Activated CD8-positive, alpha-beta memory T cell treated with anti-CD3 and anti-CD28 coated beads, Interleukin-2, amount 50 U/mL, for 1 hour (primary cell): ENCODE results near the gene ASAP2.

Source experiments
- DNase-seq: peaks from one replicate; pipeline ENCODE4 v3.0.0-alpha.2; 2020; ENCODE audit errors: extremely low read depth

Gene ASAP2

DNA sequence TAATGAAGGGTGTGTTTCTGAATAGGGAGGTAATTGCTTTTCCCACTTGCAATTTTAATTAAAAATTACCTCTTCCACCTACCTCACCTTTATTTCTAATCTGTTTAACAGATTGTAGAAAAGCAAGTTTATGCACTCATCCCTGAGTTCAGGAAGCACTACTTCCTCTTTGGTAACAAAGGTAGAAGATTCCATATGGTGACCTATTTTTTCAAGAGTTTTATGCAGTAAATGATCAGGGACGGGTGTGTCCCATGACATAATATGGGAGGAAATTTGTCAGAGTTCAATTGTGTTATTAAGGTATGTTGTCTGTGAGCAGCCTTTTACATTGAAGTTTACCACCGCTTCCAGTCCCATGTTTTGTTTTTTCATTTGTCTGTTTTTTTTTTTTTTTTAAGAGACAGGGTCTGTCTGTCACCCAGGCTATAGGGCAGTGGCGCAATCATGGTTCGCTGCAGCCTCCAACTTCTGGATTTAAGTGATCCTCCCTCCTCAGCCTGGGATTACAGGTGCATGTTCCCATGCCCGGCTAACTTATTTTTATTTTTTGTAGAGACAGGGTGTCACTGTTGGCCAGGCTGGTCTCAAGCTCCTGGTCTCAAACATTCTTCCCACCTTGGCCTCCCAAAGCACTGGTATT, 68.2 kb downstream of the ASAP2 start:
- DNase-seq = no peak

DNA sequence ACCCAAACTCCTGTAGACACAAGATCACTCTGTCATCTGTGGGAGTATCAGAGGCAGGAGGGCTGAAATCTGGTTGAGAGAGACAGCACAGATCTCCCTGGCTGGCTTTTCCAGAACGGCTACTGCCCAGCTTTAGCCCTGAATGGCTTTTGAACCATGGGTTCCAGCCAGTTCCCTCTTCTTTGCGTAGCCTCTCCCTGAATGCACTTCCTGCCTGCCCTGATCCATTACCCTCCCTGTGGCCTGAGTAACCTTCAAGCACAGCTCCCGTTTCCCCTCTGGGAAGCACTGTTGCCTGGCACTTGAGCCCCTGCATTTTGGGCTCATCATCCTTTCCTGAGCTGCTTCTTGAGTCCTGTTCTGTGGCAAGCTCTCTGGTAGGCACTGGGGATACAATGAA, 68.8 kb downstream of the ASAP2 start:
- no peak for DNase-seq

DNA sequence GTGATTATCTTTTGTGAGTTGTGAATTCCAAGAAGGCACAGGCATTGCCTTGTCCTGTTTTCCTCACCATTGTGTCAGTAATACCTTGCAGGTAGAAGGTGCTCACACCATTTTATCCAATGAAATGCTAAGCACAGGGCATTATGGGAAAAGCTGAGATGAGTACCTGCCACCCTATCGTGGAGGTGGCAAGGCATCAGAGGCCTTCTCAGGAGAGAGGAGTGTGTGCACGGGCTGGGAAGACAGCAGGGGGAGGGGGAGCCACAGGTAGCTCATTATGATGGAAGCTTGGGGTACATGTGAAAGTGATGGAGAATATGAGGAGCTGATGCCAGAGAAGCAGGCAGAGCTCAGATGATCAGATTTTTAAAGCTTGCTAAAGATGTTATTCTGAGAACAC, 69.5 kb downstream of the ASAP2 start:
- no peak for DNase-seq

DNA sequence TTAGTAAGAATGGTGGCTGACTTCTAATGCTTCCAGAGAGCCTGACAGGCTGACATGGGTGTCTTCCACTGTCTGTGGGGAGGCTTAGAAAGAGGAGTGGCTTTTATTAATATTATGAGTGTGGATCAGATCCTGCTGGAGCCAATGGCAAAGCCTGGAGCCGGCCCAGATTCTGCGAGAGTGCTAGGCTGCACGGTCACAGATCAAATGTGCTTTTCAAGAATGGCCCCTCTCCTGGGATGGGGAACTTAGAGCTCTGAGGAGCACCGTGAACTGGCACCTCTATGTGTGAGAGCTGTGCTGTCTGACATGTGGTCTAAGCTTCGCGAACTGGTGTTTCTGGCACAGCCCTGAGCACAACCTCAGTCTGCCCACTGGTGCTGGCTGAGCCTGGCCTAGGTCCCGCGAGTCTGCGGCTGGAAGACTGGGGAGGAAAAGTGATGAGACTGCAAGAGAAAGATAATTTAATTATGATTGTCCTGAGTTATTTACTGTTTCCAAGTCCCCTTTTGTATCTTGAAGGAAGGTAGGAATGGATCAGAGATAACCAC, 70.4 kb downstream of the ASAP2 start:
- DNase-seq = no peak

DNA sequence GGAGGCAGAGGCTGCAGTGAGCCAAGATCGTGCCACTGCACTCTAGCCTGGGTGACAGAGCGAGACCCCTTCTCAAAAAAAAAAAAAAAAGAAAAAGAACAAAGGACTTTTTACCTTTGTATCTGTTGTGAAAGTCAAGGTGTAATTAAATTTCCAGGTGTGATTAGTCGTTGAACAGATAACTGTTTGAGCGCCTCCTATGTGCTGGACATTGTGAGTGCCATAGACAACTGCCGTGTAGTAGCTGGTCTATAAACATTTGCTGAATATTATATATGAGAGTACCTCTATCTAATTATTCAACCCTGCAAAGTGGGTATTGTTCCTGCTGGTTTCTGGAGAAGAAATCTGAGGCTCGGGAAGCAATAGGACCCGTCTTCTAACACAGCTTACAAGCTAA, 71.8 kb downstream of the ASAP2 start:
- no peak for DNase-seq

DNA sequence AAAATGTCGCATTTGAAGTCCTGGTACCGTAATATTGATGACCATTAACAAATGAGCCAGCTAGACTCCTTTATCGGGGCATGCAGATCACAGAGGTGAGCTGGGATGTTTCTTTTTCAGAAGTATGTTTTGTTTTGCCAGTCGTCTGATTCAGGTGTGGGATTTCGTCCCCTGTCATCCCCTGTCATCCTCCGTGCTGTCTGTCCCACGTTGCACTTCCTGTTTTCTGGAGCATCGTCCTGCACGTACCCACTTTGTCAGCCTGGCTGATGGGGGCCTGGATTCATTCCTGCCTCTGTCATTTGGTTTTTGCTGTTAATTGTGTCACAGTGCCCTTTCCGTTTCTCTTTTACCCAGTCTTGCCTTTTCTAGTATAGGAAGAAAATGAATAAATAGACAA, 72.8 kb downstream of the ASAP2 start:
- no peak for DNase-seq

DNA sequence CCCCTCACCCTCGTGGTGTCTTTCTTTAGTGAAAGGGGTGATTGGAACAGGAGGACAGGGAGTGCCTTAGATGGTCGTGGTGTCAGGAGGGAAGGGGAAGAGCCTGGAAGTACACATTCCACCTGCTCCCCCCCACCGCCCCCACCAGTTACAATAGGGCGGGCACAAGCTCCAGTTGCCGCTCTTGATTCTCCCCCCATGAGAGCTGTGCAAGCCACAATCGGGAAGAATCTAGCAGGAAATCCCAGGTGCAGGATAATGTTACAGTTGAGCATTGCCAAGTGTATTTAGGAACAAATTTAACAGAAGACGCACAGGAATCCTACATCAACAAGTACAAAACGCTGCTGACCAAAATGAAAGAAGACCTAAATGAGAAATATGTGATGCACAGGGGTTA, 73.6 kb downstream of the ASAP2 start:
- DNase-seq = no peak

DNA sequence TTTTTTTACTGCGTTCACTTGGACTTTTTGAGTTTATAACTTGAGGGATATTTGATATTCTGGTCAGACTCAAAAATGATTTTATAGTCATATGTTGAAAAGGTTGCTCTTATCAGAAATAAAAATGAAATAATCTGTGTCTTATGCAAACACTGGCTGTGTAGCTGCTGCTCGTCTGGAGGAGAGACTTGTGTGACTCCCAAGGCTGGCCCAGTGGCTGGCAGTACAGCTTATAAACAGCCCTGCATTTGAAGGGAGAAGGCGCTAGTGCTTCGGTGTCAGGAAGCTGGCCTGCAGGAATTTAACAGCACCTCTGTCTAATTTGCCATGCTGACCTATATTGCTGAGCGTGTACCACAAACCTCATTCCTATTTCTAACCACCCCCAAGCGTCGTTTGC, 74.5 kb downstream of the ASAP2 start:
- DNase-seq = no peak

DNA sequence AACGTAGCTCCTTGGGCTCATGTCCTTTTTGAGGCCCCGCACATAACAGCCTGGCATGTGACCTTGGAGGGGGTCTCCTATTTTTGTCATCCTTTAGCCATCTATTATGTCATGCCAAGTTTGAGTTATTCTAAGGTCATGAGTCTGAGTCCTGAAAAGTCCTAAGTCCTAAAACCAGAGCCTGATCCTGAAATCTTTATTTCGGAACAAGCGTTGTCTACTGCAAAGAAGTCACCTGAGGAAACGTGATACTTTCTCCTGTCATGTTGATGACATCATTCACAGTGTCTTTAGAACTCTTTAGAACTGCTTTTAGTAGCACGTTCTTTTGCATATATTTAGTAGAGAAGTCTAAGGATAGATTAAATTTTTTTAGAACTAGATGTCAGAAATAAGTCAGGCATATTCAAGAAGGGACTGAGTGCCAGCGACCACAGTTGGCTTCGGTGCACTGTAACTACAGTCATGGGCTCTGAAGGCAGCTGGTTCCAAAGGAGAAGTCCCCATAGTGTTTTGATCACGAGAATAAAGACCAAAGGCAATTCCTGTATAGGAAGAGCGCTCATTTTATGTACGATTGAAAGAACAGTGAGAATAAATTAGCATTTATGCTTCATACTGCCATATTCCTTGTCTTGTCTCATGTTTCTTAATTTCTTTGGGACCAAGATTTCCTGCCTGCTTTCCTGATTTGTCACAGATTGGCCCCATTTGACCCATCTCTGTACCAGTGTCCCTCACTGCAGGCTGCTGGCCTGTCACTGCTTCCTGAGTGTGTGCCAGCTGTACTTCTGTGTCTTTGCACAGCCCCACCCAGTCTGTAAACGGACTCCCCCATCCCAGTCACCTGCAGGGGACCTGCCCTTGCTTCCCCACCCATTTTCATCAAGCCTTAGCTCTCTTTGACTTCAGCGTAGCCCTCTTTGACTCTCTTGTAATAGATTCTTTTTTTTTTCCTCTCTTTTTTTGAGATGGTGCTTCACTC, 75.8 kb downstream of the ASAP2 start:
- DNase-seq = no peak

DNA sequence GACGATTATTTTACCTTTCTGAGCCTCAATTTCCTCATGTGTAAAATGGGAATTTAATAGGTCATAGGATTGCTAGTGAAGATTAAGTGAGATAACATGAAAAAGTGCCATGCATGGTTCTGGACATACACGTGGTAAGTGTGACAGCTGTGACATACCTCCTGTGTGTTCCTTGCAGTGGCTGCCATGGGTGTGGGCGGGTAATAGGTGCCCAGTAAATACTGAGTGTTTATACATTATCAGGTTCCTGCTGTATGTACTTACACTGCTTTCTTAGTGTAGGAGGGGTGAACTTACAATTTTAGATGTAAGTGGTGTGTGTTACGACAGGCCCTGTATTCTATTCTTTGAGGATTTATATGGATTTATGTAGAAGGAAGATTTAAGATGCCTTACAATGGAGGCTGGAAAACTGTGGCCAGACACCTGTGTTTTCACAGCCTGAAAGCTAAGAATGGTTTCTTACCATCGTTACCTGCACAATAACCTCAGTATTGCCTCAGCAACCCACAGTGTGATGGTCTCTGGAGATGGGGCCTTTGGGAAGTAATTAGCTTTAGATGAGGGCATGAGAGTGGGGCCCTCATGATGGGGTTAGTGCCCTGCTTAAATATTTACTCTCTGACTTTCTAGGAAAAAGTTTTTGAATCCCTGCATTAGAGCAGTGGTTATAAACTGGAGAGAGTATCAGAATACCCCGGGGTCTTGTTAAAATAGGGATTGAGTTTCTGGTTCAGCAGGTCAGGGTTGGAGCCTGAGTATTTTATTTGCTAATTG, 78.1 kb downstream of the ASAP2 start:
- DNase-seq = no peak

DNA sequence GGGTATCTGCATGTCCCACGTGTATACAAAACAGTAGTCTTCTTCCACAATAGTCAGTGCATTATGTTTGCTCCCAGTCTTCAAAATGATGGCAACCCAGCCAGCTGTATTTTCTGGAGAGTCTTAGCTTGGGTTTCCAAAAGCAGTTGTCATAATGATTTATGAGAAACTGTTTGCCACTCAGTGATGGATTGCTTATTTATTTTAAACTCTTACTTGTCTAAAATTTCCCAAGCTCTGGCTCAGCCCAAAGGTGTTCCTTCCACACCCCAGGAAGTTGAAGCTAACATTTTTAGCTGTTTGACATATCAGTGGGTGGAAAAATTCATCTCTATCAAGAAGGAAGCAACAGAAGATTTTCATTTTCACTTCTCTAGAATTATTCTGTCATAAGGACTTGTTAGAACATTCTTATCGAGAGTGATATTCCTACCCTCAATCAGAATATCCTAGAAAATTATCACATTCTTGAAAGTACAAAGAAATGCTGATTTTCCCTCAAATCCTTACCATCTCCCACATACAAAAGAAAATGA, 78.8 kb downstream of the ASAP2 start:
- DNase-seq = no peak

DNA sequence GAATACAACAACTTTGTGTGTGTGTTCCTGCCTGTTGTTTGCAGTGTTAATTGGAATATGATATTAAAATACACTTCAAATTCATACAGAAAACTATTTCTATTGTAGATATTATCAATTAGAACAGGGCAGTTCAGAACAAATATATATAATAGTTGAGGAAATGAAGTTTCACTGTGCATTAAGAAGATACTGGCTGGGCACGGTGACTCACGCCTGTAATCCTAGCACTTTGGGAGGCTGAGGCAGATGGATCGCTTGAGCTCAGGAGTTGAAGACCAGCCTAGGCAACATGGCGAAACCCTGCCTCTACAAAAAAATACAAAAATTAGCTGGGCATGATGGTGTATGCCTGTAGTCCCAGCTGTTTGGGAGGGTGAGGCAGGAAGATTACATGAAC, 79.3 kb downstream of the ASAP2 start:
- DNase-seq = no peak

DNA sequence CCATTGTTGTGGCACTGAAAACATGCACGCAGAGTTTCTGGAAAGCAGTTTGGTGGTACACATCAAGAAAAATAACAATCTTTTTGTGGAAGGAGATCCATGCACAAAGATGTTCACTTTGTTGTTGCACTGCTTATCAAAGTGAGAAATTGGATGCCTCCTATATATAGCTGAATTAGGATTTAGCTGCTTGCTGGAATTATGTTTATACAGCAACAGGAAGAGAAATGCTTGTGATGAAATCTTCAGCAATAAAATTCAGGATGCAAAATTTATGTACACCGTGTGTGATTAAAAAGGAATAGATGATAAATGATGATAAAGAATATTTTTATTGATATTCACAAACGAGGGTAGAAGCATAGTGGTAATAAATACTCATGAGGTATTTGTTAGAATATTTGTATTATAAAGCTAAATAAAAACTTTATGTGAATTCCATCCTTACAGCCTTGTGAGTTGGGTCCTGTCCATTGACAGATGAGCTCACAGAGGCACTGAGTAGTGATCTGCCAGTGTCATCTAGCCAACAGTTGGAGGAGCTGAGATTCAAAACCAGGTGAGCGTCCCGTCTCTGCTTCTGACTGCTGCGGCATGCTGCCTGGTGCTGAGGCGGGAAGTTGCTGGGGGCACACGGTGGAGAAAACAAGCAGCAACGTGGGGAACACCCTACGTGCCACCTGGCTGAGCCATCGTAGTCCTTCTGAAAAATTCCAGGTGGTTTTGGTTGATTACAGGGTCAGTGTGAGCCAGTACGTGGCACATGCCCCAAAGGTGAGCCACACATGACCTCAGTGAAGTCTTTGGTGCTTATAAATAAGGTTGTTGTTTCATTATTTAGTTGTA, 80.2 kb downstream of the ASAP2 start:
- DNase-seq = no peak

DNA sequence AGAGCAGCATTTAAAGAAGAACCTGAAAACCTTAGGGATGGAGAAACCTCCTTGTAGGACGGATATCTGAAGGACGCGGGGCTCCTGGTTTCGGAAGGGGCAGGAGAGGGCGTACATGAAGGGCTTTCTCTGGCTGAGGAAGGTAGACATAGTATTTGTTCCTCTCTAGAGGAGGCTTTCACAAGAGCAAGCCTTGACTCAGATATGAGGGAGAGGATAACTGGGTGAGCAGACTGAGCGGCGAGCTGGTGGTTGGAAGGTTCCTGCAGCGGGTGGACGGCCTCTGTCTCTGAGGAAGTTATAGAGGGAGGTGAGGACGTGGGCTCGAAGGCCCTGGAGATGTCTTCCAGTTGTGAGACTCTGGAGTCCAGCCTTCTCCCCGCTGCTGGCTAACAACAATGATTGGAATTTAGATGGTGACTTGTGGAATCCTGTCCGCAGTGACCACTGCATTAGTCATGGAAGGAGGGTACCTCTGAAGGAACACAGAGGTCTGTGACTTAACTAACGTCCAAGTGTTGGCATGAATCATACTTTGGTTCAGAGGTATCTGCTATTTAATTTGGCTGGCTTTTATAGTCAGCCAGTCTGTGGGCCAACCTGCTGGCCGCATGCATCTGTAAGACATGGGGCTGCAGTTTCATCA, 80.9 kb downstream of the ASAP2 start:
- no peak for DNase-seq

DNA sequence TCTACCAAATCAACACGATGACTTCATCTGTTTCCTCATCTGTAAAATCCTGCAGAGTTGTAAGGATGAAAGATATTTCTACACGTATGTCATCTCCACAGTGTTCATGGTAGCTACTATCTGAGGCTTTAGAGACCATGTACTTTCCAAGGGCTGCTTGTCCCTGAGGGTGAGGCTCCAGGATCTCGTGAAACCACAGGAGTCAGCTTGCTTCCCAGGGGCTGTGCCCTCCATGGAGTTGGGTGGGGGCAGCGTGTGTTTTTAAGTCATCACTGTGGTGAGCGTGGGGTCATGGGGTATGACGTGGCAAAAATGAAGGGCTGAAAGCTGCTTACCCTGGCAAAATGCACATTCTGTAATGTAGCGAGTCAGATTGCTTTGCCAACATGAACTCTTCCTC, 81.6 kb downstream of the ASAP2 start:
- DNase-seq = no peak

DNA sequence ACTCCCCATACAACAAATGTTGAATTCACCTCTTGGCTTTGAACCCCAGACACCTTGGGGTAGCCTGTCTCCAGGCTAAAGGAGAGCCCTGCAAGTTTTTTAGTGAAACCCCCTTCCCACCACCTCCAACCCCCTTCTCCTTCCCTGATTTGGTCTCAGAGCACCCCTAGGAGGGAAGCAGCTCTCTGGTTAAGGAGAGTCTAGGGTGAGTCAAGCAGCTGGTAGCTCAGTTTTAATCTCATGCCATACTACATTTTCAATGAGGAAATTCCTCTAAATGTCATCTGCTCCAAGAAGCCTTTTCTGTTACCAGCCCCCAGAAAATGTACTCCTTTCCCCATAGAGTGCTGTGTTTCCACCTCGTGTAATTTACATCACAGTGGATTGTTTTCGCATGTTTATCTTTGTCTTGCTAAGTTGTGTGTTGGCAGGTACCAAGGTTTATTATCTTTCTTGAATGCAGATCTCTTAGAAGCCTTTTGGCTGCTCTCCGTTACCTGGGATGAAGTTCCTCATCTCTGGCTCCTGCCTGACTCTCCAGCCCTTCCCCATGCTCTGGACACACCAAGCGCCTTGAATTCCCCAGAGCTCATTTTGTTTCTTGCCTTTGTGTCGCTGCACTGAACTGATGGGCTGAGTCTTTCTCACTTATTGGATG, 82.2 kb downstream of the ASAP2 start:
- DNase-seq = no peak

DNA sequence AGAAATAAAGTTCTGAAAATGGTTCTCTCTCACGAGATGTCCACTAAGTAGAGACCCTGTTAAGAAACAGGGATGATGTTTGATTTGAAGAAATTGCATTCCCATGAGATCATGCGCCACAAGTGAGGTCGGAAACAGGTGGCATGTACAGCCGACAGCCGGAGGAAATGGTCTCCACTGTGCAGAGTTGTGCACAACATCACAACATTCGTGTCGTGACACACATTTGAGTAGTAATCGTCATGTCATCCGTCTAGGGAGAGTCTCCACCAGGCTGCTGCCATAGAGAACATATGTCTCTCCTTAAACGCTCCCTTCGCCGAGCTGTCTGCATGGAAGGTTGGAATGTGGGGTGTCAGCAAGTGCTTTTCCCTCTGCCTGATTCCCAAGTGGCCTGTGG, 84.7 kb downstream of the ASAP2 start:
- DNase-seq = no peak

DNA sequence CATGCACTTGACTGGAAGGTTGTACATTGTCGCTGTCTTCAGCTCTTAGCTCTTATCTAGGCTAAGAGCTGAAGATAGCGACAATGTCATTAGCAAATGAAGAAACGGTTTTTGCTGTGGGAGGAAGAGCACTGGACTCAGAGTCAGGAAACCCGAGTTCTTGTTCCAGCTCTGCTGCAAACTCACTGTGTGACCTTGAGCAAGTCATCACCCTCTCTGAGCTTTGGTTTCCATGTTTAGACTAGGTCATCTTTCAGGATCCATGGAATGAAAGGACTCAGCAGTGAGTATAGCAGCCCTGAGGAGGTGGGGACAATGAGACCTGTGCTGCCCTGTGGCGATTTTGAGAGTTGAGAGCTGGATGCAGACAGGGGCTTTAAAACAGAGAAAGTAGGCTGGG, 85.3 kb downstream of the ASAP2 start:
- no peak for DNase-seq

DNA sequence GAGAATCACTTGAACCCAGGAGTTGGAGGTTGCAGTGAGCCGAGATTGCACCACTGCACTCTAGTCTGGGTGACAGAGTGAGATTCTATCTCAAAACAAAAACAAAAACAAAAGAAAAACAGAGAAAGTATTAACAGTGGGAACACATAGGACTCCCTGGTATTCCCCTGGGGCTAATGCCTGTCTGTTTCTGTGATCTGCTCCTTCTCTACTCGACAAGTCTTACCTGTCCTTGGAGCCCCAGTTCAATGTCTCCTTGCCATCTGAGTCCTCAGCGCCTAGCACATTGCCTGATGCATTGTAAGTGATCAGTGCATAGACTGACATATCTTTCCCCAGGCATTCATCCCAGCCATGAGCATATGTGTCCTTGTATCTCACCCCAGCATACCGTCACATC, 85.8 kb downstream of the ASAP2 start:
- no peak for DNase-seq

DNA sequence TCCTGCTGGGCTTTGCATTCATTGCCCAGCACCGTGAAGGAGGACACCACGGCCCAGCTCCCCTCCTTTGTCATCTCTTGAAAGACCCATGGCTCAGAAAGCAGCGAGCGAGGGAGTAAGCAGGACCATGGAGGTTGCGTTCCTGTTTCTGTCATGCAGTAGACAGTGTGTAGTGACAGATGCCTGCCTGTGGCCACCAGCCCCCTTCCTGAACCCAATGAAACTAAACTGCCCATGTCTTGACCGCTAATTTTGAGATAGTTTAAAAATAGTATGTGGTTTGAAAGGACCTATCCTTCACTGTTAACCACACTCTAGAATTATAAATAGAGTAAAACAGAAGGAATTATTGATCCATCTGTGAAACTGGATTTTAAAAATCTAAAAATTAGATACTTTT, 88.2 kb downstream of the ASAP2 start:
- no peak for DNase-seq
